HG02763 (cell line): ENCODE results near the gene C5.
"Not testable (repeated sequence)": the region's sequence is repeated elsewhere in the genome, so short reads cannot be mapped to it uniquely, and the experiment has no call there.

Source experiments
- ATAC-seq: cut with Tn5 transposase; IDR thresholded peaks from one replicate; pipeline ENCODE4 v1.9.1; 2021; ENCODE audit warnings: mild to moderate bottlenecking, moderate library complexity; ENCODE audit not compliant: unreplicated experiment

Gene C5

GRCh38 chr9:120982836-120983235 is 67.2 kb downstream of the C5 start:
- ATAC-seq: no peak

DNA sequence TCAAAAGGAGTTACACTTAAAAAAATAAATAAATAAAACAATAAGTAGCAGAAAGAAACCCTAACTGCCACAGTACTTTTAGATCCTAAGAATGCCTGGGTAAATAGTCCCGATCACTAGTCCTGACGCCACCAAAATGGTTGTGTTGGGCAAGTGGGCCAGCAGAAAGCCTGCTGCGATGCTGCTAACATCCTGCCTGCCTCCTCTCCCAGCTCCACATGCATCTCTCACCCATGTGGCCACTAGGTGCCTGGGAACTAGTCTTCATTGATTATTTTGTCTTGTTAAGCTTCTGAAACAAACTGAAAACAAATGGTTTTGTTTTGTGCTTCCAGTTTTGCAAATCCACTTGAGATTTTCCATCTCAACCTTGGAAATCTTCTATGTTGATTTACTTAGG is 69.1 kb downstream of the C5 start:
- no peak for ATAC-seq

DNA sequence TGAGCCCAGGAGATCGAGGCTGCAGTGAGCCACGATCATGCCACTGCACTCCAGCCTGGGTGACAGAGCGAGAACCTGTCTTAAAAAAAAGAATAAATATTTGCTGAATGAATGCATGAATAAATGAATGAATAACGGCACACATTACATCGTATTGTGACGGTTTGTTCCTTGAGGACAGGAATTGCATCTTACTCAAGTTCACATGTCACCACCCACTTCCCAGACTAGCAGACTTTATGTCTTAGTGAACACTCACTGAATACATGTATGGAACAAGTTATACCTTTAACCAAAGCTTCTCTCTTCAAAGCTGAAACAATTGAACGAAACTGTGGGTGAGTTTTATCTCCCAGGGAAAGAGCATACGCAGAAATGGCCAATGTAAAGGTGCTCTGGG is 70.3 kb downstream of the C5 start:
- ATAC-seq: no peak

- no peak for ATAC-seq
Observed at GRCh38 chr9:120978987-120979386, 71.1 kb downstream of the C5 start.

DNA sequence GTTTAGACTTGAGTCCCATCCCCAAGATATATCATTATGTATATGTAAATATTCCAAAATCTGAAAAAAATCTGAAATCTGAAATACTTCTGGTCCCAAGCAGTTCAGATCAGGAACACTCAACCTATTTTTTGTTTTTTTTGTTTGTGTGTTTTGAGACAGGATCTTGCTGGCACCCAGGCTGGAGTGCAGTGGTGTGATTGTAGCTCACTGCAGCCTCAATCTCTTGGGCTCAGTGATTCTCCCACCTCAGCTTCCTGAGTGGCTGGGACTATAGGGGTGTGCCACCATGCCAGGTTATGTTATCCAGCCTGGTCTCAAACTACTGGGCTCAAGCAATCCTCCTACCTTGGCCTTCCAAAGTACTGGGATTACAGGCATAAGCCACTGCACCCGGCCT is 72.8 kb downstream of the C5 start:
- no peak for ATAC-seq

DNA sequence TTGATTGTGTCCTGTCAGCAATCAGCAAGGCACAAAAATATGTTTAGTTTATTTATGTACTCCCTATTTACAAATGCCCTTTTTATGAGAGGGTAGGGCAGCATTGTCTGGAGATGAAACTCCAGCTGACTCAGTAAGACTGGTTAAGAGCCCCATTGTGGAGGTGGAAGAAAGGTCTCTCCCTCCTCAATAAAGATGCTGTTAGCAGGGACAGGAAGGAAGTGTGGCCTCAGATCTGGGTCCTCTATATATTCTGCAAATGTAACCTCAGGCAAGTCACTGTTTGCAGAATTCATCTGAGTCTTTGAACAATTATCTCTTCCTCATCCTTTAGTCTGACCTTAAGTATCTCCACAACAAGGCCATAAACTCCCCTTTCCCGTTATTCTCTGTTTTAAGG is 75.2 kb downstream of the C5 start:
- ATAC-seq: no peak

- no peak for ATAC-seq
Observed at GRCh38 chr9:120974181-120974580, 75.9 kb downstream of the C5 start.

DNA sequence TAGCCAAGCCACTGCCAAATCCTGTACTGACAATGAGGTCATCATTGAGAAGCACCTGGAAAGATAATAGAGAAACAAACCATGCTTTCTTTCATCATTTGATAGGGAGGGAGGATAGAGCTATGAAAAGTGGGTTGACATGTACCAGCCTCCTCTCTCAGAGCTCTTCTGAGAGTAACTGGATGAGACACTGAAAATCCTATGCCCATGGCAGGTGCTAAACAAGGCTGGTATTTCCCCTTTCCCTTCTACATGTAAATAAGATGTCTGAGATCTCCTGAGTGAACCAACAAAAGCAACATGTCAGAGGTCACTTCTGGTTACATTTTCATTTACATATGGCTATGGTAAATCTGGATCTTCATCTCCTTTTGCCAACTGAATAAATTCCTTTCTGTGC is 78.1 kb downstream of the C5 start:
- no peak for ATAC-seq

DNA sequence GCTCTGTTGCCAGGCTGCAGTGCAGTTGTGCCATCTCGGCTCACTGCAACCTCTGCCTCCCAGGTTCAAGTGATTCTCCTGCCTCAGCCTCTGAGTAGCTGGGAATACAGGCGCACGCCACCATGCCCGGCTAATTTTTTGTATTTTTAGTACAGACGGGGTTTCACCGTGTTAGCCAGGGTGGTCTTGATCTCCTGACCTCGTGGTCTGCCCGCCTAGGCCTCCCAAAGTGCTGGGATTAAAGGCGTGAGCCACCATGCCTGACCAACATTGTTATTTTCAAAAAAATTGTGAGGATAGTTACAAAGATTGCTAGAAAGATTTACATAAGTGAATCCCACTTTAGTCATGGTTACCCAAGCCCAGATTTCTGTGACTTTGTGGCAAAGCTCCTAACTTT is 78.6 kb downstream of the C5 start:
- ATAC-seq: not testable (repeated sequence)

GRCh38 chr9:120970244-120970643 is 79.8 kb downstream of the C5 start:
- no peak for ATAC-seq

DNA sequence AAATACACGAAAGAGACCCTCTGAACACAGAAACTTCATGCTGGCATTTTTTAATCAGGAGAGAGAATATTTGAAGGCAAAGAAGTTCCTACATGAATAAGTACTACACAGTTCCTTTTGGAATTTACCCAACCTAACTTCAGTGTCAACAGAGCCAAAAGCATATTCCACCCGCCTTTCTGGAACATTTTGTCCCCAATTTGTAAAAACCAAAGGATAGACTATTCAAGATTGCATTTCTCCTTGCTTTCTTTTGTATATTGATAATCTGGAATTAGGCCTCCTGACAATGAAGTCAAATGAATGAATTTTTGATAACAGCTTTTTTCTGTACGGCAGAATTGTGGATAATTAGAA is 84.1 kb downstream of the C5 start:
- no peak for ATAC-seq

GRCh38 chr9:120965344-120966012 is 84.6 kb downstream of the C5 start:
- no peak for ATAC-seq

DNA sequence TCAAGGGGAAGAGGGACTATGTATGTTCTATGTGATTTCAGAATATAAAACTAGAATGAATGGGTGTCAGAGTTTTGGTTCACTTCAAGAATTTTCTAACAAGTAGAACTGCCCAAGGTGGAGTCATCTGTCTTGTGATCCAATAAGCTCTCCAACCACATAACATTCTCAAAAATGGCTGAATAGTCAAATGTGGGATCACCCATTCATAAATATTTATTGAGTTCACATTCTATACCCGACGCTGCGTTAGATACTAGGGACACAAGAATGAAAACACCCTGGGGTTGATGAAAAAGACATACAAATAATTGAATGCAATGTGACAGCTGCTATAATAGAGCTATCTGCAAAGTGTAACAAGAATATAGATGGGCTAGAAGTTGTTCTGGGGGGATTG is 88.1 kb downstream of the C5 start:
- ATAC-seq: no peak

DNA sequence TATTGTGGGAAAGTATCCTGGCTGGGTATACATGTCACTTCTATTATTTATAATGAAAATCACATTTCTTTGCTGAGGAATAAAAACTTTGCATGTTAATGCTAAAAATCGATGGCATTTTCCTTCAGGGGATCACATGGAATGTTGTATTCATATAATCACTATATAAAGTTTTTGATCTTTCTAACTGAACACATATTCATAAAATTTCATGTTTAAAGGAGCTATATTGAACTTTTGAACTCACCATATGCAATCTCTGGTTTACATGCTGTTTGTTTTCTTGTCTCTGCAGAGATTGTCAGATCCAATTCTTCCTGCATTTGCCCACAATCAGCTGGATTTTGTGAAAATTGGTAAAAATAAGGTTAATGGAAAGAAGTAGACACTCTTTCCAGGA is 90.1 kb downstream of the C5 start:
- ATAC-seq: no peak

DNA sequence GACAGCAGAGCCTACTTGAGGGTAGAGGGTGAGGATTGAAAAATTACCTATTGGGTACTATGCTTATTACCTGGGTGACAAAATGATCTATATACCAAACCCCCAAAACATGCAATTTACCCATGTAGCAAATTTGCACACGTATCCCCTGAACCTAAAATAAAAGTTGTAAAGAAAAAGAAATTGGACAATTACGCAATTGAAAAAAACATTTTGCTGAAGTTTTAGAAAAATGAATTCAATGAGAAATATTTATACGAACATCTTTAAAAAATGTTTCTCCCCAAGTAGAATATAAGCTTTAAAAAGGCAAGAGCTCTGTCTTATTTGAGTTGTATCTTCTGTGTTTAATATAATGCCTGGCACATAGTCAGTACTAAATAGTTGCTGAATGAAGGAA is 93.2 kb downstream of the C5 start:
- ATAC-seq: no peak

DNA sequence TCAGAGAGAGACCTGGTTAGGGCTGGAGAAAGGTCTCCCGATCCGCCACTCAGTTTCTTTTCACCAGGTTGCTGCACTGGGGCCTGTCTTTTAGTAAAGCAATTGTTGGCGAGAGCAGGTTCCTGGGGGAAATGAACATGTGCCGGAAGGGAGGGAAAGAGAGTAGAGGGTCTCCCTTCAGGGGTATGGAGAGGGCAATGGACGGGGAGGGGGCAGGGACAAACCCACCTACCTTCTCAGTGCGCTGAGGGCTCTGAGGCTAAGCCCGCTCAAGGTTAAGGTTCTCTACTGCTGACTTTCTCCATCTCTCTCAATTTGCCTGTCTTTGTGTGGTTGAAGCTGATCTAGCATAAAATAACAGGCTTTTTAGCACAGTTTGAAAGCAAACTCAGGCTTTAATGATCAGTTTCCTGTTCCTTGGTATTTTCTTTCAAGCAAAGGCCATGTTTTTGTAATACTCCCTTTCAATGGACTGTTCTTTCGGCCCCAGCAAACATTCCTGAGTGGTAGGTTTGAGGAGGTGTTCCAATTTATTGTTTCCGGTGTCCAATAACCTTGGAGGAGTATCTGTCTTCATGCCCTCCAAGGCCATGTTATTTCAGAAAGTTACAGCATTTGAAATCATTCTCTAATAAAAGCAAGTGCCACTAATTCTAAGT is 98.0 kb downstream of the C5 start:
- ATAC-seq: no peak

GRCh38 chr9:120950421-120951388 is 99.4 kb downstream of the C5 start:
- ATAC-seq: no peak

GRCh38 chr9:120949290-120949689 is 100.8 kb downstream of the C5 start:
- ATAC-seq: no peak

DNA sequence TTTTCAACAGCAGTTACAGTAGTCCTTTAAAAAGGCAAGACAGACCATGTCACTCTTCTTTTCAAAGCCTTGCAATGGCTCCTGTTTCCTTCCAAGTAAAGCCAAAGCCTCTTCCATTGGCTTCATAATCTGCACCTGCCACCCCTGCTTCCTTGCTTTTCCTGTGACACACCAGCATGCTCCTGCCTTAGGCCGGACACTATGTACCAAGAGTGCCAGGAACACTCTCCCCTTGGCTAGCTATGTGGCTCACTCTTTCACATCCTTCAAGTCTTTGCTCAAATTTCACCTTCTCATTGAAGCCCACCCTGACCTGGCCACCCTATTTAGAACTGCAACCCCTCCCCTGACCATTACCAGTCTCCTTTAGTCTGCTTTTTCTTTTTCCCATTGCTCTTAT is 101.3 kb downstream of the C5 start:
- no peak for ATAC-seq

DNA sequence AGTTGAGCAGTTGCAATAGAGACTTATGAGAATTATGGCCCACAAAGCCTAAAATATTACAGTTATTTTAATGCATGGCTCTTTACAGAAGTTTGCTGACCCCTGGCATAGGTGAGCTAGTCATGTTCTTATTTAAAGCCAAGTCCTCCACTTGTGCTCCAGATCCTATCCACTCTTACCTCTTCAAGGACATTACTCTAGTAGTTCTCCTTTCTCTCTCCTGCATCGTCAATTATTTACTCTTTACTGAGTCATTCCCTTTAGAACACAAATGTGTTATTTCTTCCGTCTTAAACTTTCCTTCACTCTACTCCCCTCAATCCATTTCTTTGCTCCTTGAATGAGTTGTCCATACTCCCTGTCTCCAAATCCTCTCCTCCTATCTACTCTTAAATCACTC is 102.9 kb downstream of the C5 start:
- ATAC-seq: no peak

DNA sequence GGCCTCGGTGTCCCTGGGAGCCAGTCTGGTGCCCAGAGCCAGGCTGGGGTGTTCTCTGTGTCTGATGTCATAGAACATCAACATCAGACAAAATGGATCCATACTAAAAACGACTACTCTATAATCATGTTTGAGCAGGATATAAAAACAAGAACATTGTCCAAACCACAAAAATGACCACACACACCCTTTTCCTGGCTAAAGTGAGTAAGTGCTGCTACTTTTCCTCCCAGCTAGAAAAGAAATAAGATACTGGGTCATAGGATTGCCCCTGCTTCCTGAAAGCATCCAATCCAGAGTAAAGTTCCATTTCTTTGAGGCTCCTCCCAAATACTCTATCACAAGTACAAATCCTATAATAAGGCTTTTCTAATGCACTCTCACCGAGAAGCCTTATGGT is 103.8 kb downstream of the C5 start:
- ATAC-seq: no peak

- no peak for ATAC-seq
Observed at GRCh38 chr9:120944948-120945347, 105.1 kb downstream of the C5 start.
